ENCODE data around the gene FAM240B.

FAM240B gene

GRCh38 chr9:38692707-38693106 is 27.2 kb downstream of the FAM240B start:
- Histone ChIP-seq H3F3A (ENCODE audit: low read depth) (no peaks in the 10 kb centered on the region), H2AFZ (ENCODE audit: low read length) (no peak overlapping the region), H3K36me3 (ENCODE audit: insufficient read depth, low read length) (no peaks in the 10 kb centered on the region), H3K9me3 (ENCODE audit: insufficient read depth, low read depth, low read length) (peaks cover 5% of the 10 kb centered on the region; the same call in 1 of the 2 replicates), H3K27me3 (ENCODE audit: insufficient read depth, low read length, poor library complexity, severe bottlenecking) (no peaks in the 10 kb centered on the region), H3K9me2 (replicated peaks; ENCODE audit: low read depth, low read length) (no peaks in the 10 kb centered on the region), H4K20me1 (ENCODE audit: insufficient read depth, low read length, poor library complexity, severe bottlenecking) (no peaks in the 10 kb centered on the region), H3K4me2 (ENCODE audit: low read depth, low read length, poor library complexity, severe bottlenecking) (no peak overlapping the region), H3K4me3 (ENCODE audit: low read length, poor library complexity, severe bottlenecking) (no peak overlapping the region), H3K79me2 (ENCODE audit: insufficient read depth, low read length) (no peaks in the 10 kb centered on the region), H3K4me1 (ENCODE audit: insufficient read depth, low read length, poor library complexity, severe bottlenecking) (no peaks in the 10 kb centered on the region), H3K9ac (ENCODE audit: low read depth, low read length, poor library complexity, severe bottlenecking) (no peak overlapping the region)
- TF ChIP-seq, protein P1, sequence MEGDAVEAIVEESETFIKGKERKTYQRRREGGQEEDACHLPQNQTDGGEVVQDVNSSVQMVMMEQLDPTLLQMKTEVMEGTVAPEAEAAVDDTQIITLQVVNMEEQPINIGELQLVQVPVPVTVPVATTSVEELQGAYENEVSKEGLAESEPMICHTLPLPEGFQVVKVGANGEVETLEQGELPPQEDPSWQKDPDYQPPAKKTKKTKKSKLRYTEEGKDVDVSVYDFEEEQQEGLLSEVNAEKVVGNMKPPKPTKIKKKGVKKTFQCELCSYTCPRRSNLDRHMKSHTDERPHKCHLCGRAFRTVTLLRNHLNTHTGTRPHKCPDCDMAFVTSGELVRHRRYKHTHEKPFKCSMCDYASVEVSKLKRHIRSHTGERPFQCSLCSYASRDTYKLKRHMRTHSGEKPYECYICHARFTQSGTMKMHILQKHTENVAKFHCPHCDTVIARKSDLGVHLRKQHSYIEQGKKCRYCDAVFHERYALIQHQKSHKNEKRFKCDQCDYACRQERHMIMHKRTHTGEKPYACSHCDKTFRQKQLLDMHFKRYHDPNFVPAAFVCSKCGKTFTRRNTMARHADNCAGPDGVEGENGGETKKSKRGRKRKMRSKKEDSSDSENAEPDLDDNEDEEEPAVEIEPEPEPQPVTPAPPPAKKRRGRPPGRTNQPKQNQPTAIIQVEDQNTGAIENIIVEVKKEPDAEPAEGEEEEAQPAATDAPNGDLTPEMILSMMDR (conservative IDR thresholded peaks at IDR 0.05; ENCODE audit: low read length), result no peak
- TF ChIP-seq EZH2phosphoT487 (IDR thresholded peaks at IDR 0.05; ENCODE audit: borderline replicate concordance), result no peak

GRCh38 chr9:38690574-38690973 is 29.4 kb downstream of the FAM240B start:
- no peaks in the 10 kb centered on the region for H4K20me1 ChIP-seq (ENCODE audit: insufficient read depth, low read length, poor library complexity, severe bottlenecking)
- no peaks in the 10 kb centered on the region for H3K36me3 ChIP-seq (ENCODE audit: insufficient read depth, low read length)
- H2AFZ ChIP-seq (ENCODE audit: low read length), result no peak overlapping the region
- H3K79me2 ChIP-seq (ENCODE audit: insufficient read depth, low read length), result no peaks in the 10 kb centered on the region
- H3K27me3 ChIP-seq (ENCODE audit: insufficient read depth, low read length, poor library complexity, severe bottlenecking), result no peaks in the 10 kb centered on the region
- H3K9me2 ChIP-seq (replicated peaks; ENCODE audit: low read depth, low read length), result no peaks in the 10 kb centered on the region
- no peak overlapping the region for H3K4me3 ChIP-seq (ENCODE audit: low read length, poor library complexity, severe bottlenecking)
- no peak for TF ChIP-seq EZH2phosphoT487 (IDR thresholded peaks at IDR 0.05; ENCODE audit: borderline replicate concordance)
- TF ChIP-seq, protein P1 (conservative IDR thresholded peaks at IDR 0.05; ENCODE audit: low read length), result no peak
- no peaks in the 10 kb centered on the region for H3K4me1 ChIP-seq (ENCODE audit: insufficient read depth, low read length, poor library complexity, severe bottlenecking)
- H3K4me2 ChIP-seq (ENCODE audit: low read depth, low read length, poor library complexity, severe bottlenecking), result no peak overlapping the region
- H3K9ac ChIP-seq (ENCODE audit: low read depth, low read length, poor library complexity, severe bottlenecking), result no peak overlapping the region
- peaks cover 5% of the 10 kb centered on the region; the same call in 1 of the 2 replicates for H3K9me3 ChIP-seq (ENCODE audit: insufficient read depth, low read depth, low read length)
- H3F3A ChIP-seq (ENCODE audit: low read depth), result no peaks in the 10 kb centered on the region

DNA sequence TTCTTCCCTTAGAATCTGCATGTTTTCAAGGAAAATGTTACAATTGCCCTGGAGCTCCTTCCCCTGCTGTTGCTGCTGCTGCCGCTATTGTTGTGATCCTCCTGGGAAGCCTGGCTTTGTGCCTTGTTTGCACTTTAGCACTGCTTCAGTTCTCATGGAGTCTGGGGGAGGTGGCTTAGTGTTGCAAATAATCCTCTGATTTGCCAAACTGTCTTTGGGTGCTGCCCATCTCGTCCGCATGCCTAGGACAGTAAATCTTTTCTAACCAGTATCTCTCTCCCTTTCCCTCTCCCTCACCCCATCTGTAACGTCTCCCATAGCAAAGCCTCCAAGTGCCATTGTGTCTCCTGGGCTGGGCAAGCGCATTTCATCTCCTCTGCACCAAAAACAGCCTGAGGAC is 30.3 kb downstream of the FAM240B start:
- Histone ChIP-seq H3K27me3 (ENCODE audit: insufficient read depth, low read length, poor library complexity, severe bottlenecking) (no peaks in the 10 kb centered on the region), H4K20me1 (ENCODE audit: insufficient read depth, low read length, poor library complexity, severe bottlenecking) (no peaks in the 10 kb centered on the region), H3K4me2 (ENCODE audit: low read depth, low read length, poor library complexity, severe bottlenecking) (no peak overlapping the region), H3F3A (ENCODE audit: low read depth) (no peaks in the 10 kb centered on the region), H3K9me2 (replicated peaks; ENCODE audit: low read depth, low read length) (no peaks in the 10 kb centered on the region), H2AFZ (ENCODE audit: low read length) (no peak overlapping the region), H3K4me3 (ENCODE audit: low read length, poor library complexity, severe bottlenecking) (no peak overlapping the region), H3K36me3 (ENCODE audit: insufficient read depth, low read length) (no peaks in the 10 kb centered on the region), H3K4me1 (ENCODE audit: insufficient read depth, low read length, poor library complexity, severe bottlenecking) (no peaks in the 10 kb centered on the region), H3K79me2 (ENCODE audit: insufficient read depth, low read length) (no peaks in the 10 kb centered on the region), H3K9ac (ENCODE audit: low read depth, low read length, poor library complexity, severe bottlenecking) (no peak overlapping the region), H3K9me3 (ENCODE audit: insufficient read depth, low read depth, low read length) (peaks cover 5% of the 10 kb centered on the region; the same call in 1 of the 2 replicates)
- TF ChIP-seq EZH2phosphoT487 (IDR thresholded peaks at IDR 0.05; ENCODE audit: borderline replicate concordance), result no peak
- TF ChIP-seq, protein P1 (conservative IDR thresholded peaks at IDR 0.05; ENCODE audit: low read length), result no peak

Data from Loucy (cell line).